AG09309 (cell line): ENCODE measurements around the gene TWIST1.

ENCODE experiments used
- DNase-seq: peaks from one replicate; pipeline ENCODE4 v3.0.0-alpha.2; 2010; ENCODE audit warnings: low read depth
- H3K4me3 ChIP-seq: 2 replicates; pipeline ENCODE4 v1.5.1; 2011; ENCODE audit warnings: mild to moderate bottlenecking, low read depth, low read length, moderate library complexity; ENCODE audit not compliant: control insufficient read depth
- CTCF ChIP-seq: IDR thresholded peaks from 2 replicates; pipeline ENCODE4 v1.5.1; 2011; ENCODE audit warnings: mild to moderate bottlenecking, low read depth, low read length, inconsistent platforms; ENCODE audit not compliant: insufficient read depth, control insufficient read depth; ENCODE audit errors: missing control alignments

The TWIST1 gene

GRCh38 chr7:19112274-19113001, 5.0 kb downstream of the TWIST1 start:
- H3K4me3 ChIP-seq = peak overlapping the region; percentile 34
- TF ChIP-seq CTCF = no peak
- DNase-seq = no peak

DNA sequence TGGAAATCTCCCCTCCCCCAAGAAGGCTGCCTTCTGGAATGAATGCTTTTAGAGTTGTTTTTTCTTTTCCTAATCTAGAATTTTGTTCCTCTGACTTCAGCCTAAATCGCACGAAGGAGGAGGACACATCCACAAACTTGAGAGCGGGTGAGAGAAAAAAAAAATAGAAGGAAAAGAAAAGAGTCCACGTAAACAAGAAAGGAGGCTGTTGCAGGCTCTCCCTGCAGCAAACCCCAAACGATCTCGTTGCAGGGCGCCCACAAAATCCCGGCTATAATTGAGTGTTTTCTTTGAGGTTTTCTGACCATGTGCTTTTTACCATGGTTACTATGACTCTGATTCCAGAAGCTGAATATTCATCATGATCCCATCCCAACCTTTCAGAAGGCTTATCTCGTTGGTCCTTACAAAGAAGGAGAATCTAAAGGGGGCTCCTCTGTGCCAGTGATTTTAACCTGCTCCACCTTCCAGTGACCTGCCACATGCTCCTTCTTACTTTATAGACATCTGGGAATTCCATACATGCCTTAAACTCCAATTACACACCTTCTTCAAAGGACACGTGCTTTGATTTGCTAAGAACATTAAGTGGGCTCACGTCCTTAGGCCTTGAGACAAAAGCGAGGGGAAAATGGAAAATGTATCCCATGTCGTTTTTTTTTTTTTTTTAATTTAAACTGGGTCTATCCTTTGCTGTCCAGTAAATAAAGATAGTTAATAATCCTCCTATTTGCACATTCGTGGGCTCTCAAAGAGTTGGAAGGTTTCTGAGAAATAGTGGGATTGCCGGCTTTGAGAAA, 5.8 kb downstream of the TWIST1 start:
- DNase-seq = no peak
- TF ChIP-seq CTCF = no peak
- H3K4me3 ChIP-seq = peak overlapping the region; percentile 34

DNA sequence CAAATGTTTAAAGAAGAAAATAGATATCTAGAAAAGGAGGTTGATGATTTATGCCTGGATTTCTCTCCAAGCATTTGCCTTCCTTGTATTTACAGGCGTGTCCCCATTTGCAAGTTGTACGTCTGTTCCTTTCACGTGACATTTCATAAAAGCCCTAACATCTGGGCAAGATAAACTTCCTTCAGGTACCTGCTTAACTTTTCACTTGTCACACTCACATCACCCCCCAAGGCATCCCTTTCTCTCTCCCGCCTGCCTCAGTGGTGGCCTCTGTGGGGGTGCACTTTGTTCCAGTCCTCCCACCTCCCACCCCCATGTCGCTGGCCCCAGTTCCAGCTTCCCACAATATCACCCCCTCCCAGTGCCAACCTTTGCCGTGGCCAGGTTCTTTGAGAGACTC, 6.7 kb downstream of the TWIST1 start:
- peak overlapping the region; percentile 6; the same call in 1 of the 2 replicates for H3K4me3 ChIP-seq
- no peak for DNase-seq
- TF ChIP-seq CTCF = no peak

GRCh38 chr7:19110026-19110730, 7.3 kb downstream of the TWIST1 start:
- H3K4me3 ChIP-seq = no peak overlapping the region
- DNase-seq = no peak
- no peak for TF ChIP-seq CTCF

DNA sequence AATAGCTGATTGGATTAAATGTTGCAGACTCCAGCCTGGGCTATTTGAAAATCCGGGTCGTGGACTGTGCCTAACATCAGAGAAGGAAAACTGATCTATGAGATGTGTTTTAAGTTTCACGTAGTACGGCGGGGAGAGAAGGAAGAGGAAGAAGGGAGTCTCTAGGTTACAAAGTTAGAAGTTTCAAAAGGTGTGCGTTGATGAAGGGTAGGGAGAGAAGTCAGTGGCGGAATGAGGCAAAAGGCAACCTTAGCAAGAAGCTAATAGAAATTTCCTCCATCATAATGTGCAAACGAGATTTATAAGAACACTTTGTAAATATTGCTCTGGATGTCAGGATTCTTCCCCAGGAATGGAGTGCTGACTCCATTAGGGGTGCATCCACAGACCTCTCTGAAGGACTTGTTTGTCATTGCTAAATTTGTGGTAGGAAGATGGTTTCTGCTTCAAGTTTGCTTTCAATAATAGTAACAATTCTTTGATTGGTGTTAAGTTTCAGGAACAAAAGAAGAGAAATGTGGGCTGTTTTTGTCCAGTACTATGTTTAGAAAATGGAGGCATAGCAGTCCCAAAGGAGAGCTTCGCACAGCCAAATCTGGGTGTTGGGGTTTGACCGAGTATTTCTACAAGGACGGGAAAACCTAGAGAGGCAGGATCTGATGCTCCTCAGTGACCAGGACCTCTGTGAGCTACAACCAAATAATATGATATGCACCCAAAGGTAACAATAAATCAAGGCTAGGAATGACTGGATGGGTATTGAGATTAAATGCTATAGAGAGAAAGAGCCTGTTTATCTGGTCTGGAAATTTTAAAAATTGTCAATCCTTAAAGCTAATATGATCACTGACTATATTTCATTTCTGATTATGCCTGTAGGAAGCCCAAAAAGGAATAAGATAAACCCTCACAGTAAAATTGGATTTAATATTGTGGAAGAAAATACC, 8.2 kb downstream of the TWIST1 start:
- H3K4me3 ChIP-seq = no peak overlapping the region
- no peak for DNase-seq
- TF ChIP-seq CTCF = no peak
